Loucy (cell line): ENCODE results near the gene KIAA0319L.

Experiments used
- EZH2phosphoT487 ChIP-seq: fragments of 200-600 bp; IDR thresholded peaks from 2 replicates; pipeline ENCODE4 v1.6.1; 2018; ENCODE audit warnings: antibody characterized with exemption, mild to moderate bottlenecking, moderate library complexity, borderline replicate concordance
- TF ChIP-seq, protein P1 (sequence below): fragments of 200-600 bp; sonication (generic); conservative IDR thresholded peaks from 2 replicates; pipeline ENCODE4 v1.5.1; 2014; ENCODE audit warnings: mild to moderate bottlenecking, antibody characterized with exemption, low read length

GRCh38 chr1:35454616-35455015, 102.6 kb downstream of the KIAA0319L start:
- TF ChIP-seq, protein P1, sequence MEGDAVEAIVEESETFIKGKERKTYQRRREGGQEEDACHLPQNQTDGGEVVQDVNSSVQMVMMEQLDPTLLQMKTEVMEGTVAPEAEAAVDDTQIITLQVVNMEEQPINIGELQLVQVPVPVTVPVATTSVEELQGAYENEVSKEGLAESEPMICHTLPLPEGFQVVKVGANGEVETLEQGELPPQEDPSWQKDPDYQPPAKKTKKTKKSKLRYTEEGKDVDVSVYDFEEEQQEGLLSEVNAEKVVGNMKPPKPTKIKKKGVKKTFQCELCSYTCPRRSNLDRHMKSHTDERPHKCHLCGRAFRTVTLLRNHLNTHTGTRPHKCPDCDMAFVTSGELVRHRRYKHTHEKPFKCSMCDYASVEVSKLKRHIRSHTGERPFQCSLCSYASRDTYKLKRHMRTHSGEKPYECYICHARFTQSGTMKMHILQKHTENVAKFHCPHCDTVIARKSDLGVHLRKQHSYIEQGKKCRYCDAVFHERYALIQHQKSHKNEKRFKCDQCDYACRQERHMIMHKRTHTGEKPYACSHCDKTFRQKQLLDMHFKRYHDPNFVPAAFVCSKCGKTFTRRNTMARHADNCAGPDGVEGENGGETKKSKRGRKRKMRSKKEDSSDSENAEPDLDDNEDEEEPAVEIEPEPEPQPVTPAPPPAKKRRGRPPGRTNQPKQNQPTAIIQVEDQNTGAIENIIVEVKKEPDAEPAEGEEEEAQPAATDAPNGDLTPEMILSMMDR, result peak; percentile 33
- no peak for TF ChIP-seq EZH2phosphoT487
